OCI-LY7 (cell line): Measurements from ENCODE around the gene ERCC3.

ENCODE experiments used
- EZH2phosphoT487 ChIP-seq: fragments of 200-600 bp; sonication (generic); IDR thresholded peaks from 2 replicates; pipeline ENCODE4 v1.6.1; 2018; ENCODE audit warnings: low read depth, borderline replicate concordance, mild to moderate bottlenecking, mixed run types, antibody characterized with exemption, low read length, moderate library complexity, mixed read lengths
- TF ChIP-seq, protein P1 (sequence below): fragments of 200-600 bp; sonication (generic); conservative IDR thresholded peaks from 2 replicates; pipeline ENCODE4 v1.5.1; 2014; ENCODE audit warnings: mild to moderate bottlenecking, antibody characterized with exemption, low read length, moderate library complexity, mixed read lengths

DNA sequence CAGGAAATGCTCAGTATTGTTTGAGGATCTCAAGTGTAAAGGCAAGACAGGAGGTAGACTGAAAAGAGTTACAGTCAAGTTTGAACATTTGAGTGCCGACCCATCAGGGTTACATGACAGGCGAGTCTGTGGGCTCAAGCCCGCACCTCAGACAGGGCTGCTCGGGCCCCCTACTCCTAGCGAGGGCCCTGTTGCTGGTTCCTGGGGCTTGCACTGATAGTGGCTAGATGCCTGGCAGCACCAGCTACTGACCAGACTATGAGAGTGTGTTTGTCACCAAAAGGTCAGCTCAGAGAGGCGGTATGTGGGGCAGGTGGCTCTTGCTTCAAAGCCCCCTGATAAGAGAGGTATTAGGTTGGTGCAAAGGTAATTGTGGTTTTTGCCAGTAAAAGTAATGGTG lies 38.2 kb downstream of the ERCC3 start:
- TF ChIP-seq, protein P1, sequence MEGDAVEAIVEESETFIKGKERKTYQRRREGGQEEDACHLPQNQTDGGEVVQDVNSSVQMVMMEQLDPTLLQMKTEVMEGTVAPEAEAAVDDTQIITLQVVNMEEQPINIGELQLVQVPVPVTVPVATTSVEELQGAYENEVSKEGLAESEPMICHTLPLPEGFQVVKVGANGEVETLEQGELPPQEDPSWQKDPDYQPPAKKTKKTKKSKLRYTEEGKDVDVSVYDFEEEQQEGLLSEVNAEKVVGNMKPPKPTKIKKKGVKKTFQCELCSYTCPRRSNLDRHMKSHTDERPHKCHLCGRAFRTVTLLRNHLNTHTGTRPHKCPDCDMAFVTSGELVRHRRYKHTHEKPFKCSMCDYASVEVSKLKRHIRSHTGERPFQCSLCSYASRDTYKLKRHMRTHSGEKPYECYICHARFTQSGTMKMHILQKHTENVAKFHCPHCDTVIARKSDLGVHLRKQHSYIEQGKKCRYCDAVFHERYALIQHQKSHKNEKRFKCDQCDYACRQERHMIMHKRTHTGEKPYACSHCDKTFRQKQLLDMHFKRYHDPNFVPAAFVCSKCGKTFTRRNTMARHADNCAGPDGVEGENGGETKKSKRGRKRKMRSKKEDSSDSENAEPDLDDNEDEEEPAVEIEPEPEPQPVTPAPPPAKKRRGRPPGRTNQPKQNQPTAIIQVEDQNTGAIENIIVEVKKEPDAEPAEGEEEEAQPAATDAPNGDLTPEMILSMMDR: no peak
- no peak for TF ChIP-seq EZH2phosphoT487
